Prostate gland (tissue), 2 donors: ENCODE data around the gene REEP6.

Experiments
- POLR2A ChIP-seq: fragments of 450-650 bp; IDR thresholded peaks from one replicate; pipeline ENCODE4 v1.6.1; 2016; ENCODE audit warnings: antibody characterized with exemption, mild to moderate bottlenecking
- POLR2AphosphoS5 ChIP-seq: sonication (generic); formaldehyde crosslinking; IDR thresholded peaks from one replicate; pipeline ENCODE4 v1.6.1; 2017; ENCODE audit warnings: antibody characterized with exemption
- TF ChIP-seq, protein P1 (sequence below), 4 experiments: fragments of 200-600 bp in 2 of 4; fragments of 450-650 bp in 2 of 4; sonication (generic) in 2 of 4; IDR thresholded peaks; 1 replicate in 3 of 4; 2 replicates in 1 of 4; pipeline ENCODE4 v1.5.1; 2016 to 2019; ENCODE audit warnings: antibody characterized with exemption in 4 of 4, mild to moderate bottlenecking in 2 of 4, moderate library complexity in 2 of 4

DNA sequence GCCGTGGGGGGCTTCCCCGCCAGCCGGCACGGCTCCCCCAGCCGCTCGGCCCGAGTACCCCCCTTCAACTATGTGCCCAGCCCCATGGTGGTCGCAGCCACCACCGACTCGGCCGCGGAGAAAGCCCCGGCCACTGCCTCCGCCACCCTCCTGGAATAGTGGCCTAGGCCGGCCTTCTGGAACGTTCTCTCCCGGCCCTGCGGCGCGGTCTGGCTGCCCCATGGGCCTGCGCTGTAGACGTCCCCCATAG is 21.0 kb upstream of the REEP6 start:
- TF ChIP-seq, protein P1, sequence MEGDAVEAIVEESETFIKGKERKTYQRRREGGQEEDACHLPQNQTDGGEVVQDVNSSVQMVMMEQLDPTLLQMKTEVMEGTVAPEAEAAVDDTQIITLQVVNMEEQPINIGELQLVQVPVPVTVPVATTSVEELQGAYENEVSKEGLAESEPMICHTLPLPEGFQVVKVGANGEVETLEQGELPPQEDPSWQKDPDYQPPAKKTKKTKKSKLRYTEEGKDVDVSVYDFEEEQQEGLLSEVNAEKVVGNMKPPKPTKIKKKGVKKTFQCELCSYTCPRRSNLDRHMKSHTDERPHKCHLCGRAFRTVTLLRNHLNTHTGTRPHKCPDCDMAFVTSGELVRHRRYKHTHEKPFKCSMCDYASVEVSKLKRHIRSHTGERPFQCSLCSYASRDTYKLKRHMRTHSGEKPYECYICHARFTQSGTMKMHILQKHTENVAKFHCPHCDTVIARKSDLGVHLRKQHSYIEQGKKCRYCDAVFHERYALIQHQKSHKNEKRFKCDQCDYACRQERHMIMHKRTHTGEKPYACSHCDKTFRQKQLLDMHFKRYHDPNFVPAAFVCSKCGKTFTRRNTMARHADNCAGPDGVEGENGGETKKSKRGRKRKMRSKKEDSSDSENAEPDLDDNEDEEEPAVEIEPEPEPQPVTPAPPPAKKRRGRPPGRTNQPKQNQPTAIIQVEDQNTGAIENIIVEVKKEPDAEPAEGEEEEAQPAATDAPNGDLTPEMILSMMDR (IDR thresholded peaks at IDR 0.05) = no peak
- TF ChIP-seq POLR2AphosphoS5 = no peak
- TF ChIP-seq POLR2A = no peak
